ENCODE results near the gene GNA12. TPM values are rescaled to one million over a fixed set of nuclear protein-coding genes. Genes with fewer than 3 reads are reported as not detected.

The GNA12 gene
- total and polyA plus RNA-seq, 4 donors = 3.7 to 19.0 (median 11.3) TPM

- TF ChIP-seq, protein P1, sequence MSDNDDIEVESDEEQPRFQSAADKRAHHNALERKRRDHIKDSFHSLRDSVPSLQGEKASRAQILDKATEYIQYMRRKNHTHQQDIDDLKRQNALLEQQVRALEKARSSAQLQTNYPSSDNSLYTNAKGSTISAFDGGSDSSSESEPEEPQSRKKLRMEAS (IDR thresholded peaks at IDR 0.05) = no peak
- TF ChIP-seq FOXA2 (IDR thresholded peaks at IDR 0.05) (no peak), RXRA (IDR thresholded peaks at IDR 0.05) (no peak), TAF1 (conservative IDR thresholded peaks at IDR 0.05) (no peak), CTCF (IDR thresholded peaks at IDR 0.05; ENCODE audit: low read depth, low read length, missing input control) (no peak), EGR1 (IDR thresholded peaks at IDR 0.05; ENCODE audit: low read depth in 2 of 2) (no peak), GABPA (IDR thresholded peaks at IDR 0.05 in 1 of 2, conservative IDR thresholded peaks at IDR 0.05 in 1 of 2) (no peak)
These were observed 36.7 kb downstream of the GNA12 start (continued) for GRCh38 chr7:2807460-2807844.

DNA sequence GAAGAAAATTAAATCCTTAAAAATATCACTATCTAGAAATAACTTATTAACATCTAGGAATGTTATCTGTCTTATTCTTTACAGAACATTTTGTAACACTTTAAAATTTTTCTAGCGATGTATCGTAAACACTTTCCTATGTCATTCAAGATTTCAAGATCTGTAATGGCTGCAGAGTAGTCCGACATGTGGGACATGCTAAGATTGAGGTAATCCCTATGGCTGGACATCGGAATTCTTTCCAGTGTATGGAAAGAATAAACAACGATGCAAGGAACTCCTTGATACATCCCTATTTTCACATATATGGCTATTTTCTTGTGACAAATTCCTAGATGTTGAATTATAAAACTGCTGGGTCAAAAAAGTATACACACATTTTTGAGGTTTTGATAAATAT is 37.5 kb downstream of the GNA12 start:
- Histone ChIP-seq H3K27ac (ENCODE audit: low read depth in 1 of 2, low read length in 2 of 2) (no peak overlapping the region), H3K36me3 (ENCODE audit: control insufficient read depth in 4 of 4, insufficient read depth in 3 of 4, low read depth in 1 of 4, low read length in 3 of 4) (no peaks in the 10 kb centered on the region), H3K4me3 (ENCODE audit: low read depth in 1 of 3, low read length in 3 of 3) (no peak overlapping the region), H3K27me3 (ENCODE audit: control insufficient read depth in 4 of 4, insufficient read depth in 4 of 4, low read length in 3 of 4) (no peaks in the 10 kb centered on the region), H3K9me3 (ENCODE audit: control insufficient read depth in 4 of 4, low read length in 3 of 4) (no peaks in the 10 kb centered on the region), H3K9ac (ENCODE audit: low read depth in 1 of 2, low read length in 2 of 2) (no peak overlapping the region), H3K4me1 (ENCODE audit: control insufficient read depth in 4 of 4, insufficient read depth in 4 of 4, low read length in 3 of 4) (peaks cover 4 to 15% (median 7%) of the 10 kb centered on the region in 4 donors)
- no peak for DNase-seq (ENCODE audit: low spot score)
- no peak for TF ChIP-seq SP1 (IDR thresholded peaks at IDR 0.05)
- no peak for TF ChIP-seq HNF4A (conservative IDR thresholded peaks at IDR 0.05)
- TF ChIP-seq, protein P1 (IDR thresholded peaks at IDR 0.05) = no peak
- no peak for TF ChIP-seq EGR1 (IDR thresholded peaks at IDR 0.05; ENCODE audit: low read depth in 2 of 2)
- no peak for TF ChIP-seq REST (IDR thresholded peaks at IDR 0.05)
- TF ChIP-seq GABPA (IDR thresholded peaks at IDR 0.05 in 1 of 2, conservative IDR thresholded peaks at IDR 0.05 in 1 of 2) = no peak
- no peak for TF ChIP-seq NR2F2 (IDR thresholded peaks at IDR 0.05)
- TF ChIP-seq, protein P2, sequence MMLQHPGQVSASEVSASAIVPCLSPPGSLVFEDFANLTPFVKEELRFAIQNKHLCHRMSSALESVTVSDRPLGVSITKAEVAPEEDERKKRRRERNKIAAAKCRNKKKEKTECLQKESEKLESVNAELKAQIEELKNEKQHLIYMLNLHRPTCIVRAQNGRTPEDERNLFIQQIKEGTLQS (IDR thresholded peaks at IDR 0.05) = no peak
- 97% methylated on average over 5 of the region's 5 CpGs for WGBS

GRCh38 chr7:2805213-2805944 is 38.7 kb downstream of the GNA12 start:
- Histone ChIP-seq H3K9ac (ENCODE audit: low read depth in 1 of 2, low read length in 2 of 2) (no peak overlapping the region), H3K4me3 (ENCODE audit: low read depth in 1 of 3, low read length in 3 of 3) (no peak overlapping the region), H3K27ac (ENCODE audit: low read depth in 1 of 2, low read length in 2 of 2) (peak overlapping the region in 1 of 2 donors; percentile 32), H3K4me1 (ENCODE audit: control insufficient read depth in 4 of 4, insufficient read depth in 4 of 4, low read length in 3 of 4) (peaks cover 0 to 6% (median 0%) of the 10 kb centered on the region in 4 donors), H3K36me3 (ENCODE audit: control insufficient read depth in 4 of 4, insufficient read depth in 3 of 4, low read depth in 1 of 4, low read length in 3 of 4) (no peaks in the 10 kb centered on the region), H3K9me3 (ENCODE audit: control insufficient read depth in 4 of 4, low read length in 3 of 4) (no peaks in the 10 kb centered on the region), H3K27me3 (ENCODE audit: control insufficient read depth in 4 of 4, insufficient read depth in 4 of 4, low read length in 3 of 4) (no peaks in the 10 kb centered on the region)
- DNase-seq (ENCODE audit: low spot score) = no peak
- 81% methylated on average over 18 of the region's 18 CpGs for WGBS
- TF ChIP-seq CTCF (IDR thresholded peaks at IDR 0.05; ENCODE audit: low read depth, low read length, missing input control) = no peak
- peak in 1 of 2 donors; percentile 18 for TF ChIP-seq RAD21 (IDR thresholded peaks at IDR 0.05)
- no peak for TF ChIP-seq FOXA2 (IDR thresholded peaks at IDR 0.05)
- peak; percentile 56 for TF ChIP-seq SP1 (IDR thresholded peaks at IDR 0.05)
- TF ChIP-seq HNF4A (conservative IDR thresholded peaks at IDR 0.05) = peak in 1 of 2 donors; percentile 8
- TF ChIP-seq REST (IDR thresholded peaks at IDR 0.05) = no peak
- TF ChIP-seq, protein P2 (IDR thresholded peaks at IDR 0.05) = no peak
- TF ChIP-seq GABPA (IDR thresholded peaks at IDR 0.05 in 1 of 2, conservative IDR thresholded peaks at IDR 0.05 in 1 of 2) = no peak

Measured in liver (tissue), 9 donors.